Panc1 (cell line): ENCODE measurements around the gene FGGY. TPM values are rescaled to one million over a fixed set of nuclear protein-coding genes. Genes with fewer than 3 reads are reported as not detected.

Experiments
- ATAC-seq: fragments of 200-7000 bp; cut with Tn5 transposase; 2 replicates; pipeline ENCODE4 v1.9.1; 2020; ENCODE audit warnings: mild to moderate bottlenecking, moderate library complexity
- BruUV-seq: library from RNA; stranded (reverse); fragments of 400-500 nt; replicated peaks from 2 replicates; lab custom pipeline; 2021; lab: Mats Ljungman, UMichigan
- CTCF ChIA-PET: fragments of 300-600 bp; sonication (Branson Sonifier 250); formaldehyde crosslinking; loops from one replicate; lab custom pipeline; 2022; ENCODE audit warnings: antibody characterized with exemption; lab: Charles Lee
- POLR2A ChIA-PET: fragments of 300-600 bp; sonication (Branson Sonifier 250); formaldehyde crosslinking; loops from one replicate; lab custom pipeline; 2022; ENCODE audit warnings: antibody characterized with exemption; lab: Charles Lee
- DNase-seq: peaks from one replicate; pipeline ENCODE4 v3.0.0-alpha.2; 2010; ENCODE audit warnings: low read depth, low spot score
- H3K27ac ChIP-seq: 2 replicates; pipeline ENCODE4 v1.5.1; 2011; ENCODE audit warnings: mild to moderate bottlenecking, low read length, inconsistent platforms
- H3K27me3 ChIP-seq: fragments of 200-500 bp; sonication (Bioruptor generic); 2 replicates; pipeline ENCODE4 v1.6.0; 2014; ENCODE audit warnings: low read length, inconsistent platforms; ENCODE audit not compliant: control insufficient read depth, insufficient read depth
- H3K36me3 ChIP-seq: fragments of 200-500 bp; sonication (Bioruptor generic); 2 replicates; pipeline ENCODE4 v1.5.1; 2014; ENCODE audit warnings: inconsistent platforms, mild to moderate bottlenecking, low read length, moderate library complexity; ENCODE audit not compliant: control insufficient read depth, insufficient read depth
- H3K4me1 ChIP-seq: 2 replicates; pipeline ENCODE4 v1.5.1; 2011; ENCODE audit warnings: inconsistent platforms, mild to moderate bottlenecking, low read length, moderate library complexity; ENCODE audit not compliant: control insufficient read depth, insufficient read depth
- H3K4me3 ChIP-seq, 2 experiments: 2 replicates each; pipeline ENCODE4 v1.5.1; 2011 to 2012; ENCODE audit warnings: low read depth in 2 of 2, low read length in 2 of 2, mild to moderate bottlenecking in 2 of 2, inconsistent platforms in 1 of 2, moderate library complexity in 1 of 2
- H3K9me3 ChIP-seq: fragments of 200-500 bp; sonication (Bioruptor generic); 2 replicates; pipeline ENCODE4 v1.5.1; 2014; ENCODE audit warnings: low read depth, mild to moderate bottlenecking, inconsistent platforms, low read length, moderate library complexity; ENCODE audit not compliant: control insufficient read depth, insufficient read depth
- POLR2AphosphoS5 ChIP-seq: IDR thresholded peaks from 2 replicates; pipeline ENCODE4 v1.6.1; 2012; ENCODE audit warnings: mild to moderate bottlenecking, low read depth, low read length, moderate library complexity
- SIN3A ChIP-seq: IDR thresholded peaks from 2 replicates; pipeline ENCODE4 v1.6.1; 2012; ENCODE audit warnings: low read depth, mild to moderate bottlenecking, low read length, moderate library complexity, borderline replicate concordance; ENCODE audit not compliant: insufficient read depth
- TCF7L2 ChIP-seq: IDR thresholded peaks from 2 replicates; pipeline ENCODE4 v1.6.1; 2011; ENCODE audit warnings: mild to moderate bottlenecking, low read depth, low read length, inconsistent platforms
- in situ Hi-C: cut with HindIII; loops from 2 replicates; pipeline ENCODE4 v1.10.0; 2016; ENCODE audit warnings: low sequenced_read_pairs, low pct_unique_long_range_greater_than_20kb
- intact Hi-C: fragments of 100-400 bp; cut with micrococcal nuclease; formaldehyde crosslinking; loops from one replicate; pipeline ENCODE4 v1.10.0; 2022; ENCODE audit not compliant: unreplicated experiment
- total RNA-seq: library from RNA; stranded (reverse); gene quantifications from one replicate; pipeline ENCODE4 v1.2.1, GENCODE V29; 2021; ENCODE audit not compliant: unreplicated experiment
- TF ChIP-seq, protein P1 (sequence below), 2 experiments: IDR thresholded peaks; 2 replicates each; pipeline ENCODE4 v1.6.1; 2011 to 2012; ENCODE audit warnings: low read depth in 2 of 2, control low read depth in 1 of 2, low read length in 1 of 2, mild to moderate bottlenecking in 1 of 2, moderate library complexity in 1 of 2; ENCODE audit not compliant: insufficient read depth in 1 of 2
- TF ChIP-seq, protein P2 (sequence below): fragments of 450-650 bp; IDR thresholded peaks from 2 replicates; pipeline ENCODE4 v1.5.1; 2017; ENCODE audit warnings: mild to moderate bottlenecking

Gene FGGY
- total RNA-seq, 1 experiment from 2014 or later = 15.5 TPM

DNA sequence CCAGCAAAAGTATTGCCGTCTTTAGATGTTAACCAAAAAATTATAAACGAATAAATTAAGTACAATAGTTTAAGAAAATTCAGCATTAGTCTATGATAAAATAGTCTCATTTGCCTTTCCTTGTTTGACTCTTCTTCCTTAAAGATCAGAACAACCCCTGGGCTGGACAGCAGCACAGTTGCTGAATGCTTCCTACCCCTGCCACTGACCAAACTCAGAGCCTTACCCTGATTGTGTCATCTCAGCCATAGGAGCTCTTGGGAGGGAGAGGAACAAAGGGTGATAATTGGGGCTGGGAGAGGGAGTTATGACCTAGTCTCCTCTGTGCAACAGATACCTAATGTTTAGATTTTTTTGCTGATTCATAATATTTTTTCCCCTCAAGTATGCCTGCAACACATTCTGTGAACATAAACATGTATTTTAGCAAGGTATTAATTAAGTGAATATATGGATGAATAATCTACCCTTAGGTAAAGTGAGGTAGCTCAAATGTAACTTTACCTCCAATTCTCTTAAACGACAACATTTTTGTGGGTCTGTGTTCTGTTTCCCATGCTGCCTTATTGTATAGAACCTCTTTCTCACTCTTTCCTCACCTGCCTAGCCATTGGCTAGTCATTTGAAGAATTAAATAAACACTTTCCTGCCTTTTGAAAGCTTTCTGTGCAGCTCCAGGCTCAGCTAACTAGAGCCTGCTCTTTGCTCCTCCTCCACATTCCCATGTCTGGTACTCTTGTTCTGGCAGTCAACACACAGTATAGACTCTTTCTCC lies 46.1 kb downstream of the FGGY start:
- Histone ChIP-seq H3K4me1 (no peaks in the 10 kb centered on the region), H3K9me3 (no peaks in the 10 kb centered on the region), H3K4me3 (no peak overlapping the region), H3K36me3 (no peaks in the 10 kb centered on the region), H3K27ac (no peak overlapping the region), H3K27me3 (no peaks in the 10 kb centered on the region)
- ATAC-seq = no peak
- ChIA-PET POLR2A (no interaction called here), CTCF (no interaction called here)
- intact Hi-C loops = no loop called here
- BruUV-seq = no TSS peak
- no peak for DNase-seq
- no peak for TF ChIP-seq POLR2AphosphoS5
- TF ChIP-seq, protein P1, sequence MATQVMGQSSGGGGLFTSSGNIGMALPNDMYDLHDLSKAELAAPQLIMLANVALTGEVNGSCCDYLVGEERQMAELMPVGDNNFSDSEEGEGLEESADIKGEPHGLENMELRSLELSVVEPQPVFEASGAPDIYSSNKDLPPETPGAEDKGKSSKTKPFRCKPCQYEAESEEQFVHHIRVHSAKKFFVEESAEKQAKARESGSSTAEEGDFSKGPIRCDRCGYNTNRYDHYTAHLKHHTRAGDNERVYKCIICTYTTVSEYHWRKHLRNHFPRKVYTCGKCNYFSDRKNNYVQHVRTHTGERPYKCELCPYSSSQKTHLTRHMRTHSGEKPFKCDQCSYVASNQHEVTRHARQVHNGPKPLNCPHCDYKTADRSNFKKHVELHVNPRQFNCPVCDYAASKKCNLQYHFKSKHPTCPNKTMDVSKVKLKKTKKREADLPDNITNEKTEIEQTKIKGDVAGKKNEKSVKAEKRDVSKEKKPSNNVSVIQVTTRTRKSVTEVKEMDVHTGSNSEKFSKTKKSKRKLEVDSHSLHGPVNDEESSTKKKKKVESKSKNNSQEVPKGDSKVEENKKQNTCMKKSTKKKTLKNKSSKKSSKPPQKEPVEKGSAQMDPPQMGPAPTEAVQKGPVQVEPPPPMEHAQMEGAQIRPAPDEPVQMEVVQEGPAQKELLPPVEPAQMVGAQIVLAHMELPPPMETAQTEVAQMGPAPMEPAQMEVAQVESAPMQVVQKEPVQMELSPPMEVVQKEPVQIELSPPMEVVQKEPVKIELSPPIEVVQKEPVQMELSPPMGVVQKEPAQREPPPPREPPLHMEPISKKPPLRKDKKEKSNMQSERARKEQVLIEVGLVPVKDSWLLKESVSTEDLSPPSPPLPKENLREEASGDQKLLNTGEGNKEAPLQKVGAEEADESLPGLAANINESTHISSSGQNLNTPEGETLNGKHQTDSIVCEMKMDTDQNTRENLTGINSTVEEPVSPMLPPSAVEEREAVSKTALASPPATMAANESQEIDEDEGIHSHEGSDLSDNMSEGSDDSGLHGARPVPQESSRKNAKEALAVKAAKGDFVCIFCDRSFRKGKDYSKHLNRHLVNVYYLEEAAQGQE (IDR thresholded peaks at IDR 0.05; ENCODE audit: insufficient read depth in 1 of 2, low read depth in 2 of 2, low read length in 1 of 2) = no peak
- TF ChIP-seq, protein P2, sequence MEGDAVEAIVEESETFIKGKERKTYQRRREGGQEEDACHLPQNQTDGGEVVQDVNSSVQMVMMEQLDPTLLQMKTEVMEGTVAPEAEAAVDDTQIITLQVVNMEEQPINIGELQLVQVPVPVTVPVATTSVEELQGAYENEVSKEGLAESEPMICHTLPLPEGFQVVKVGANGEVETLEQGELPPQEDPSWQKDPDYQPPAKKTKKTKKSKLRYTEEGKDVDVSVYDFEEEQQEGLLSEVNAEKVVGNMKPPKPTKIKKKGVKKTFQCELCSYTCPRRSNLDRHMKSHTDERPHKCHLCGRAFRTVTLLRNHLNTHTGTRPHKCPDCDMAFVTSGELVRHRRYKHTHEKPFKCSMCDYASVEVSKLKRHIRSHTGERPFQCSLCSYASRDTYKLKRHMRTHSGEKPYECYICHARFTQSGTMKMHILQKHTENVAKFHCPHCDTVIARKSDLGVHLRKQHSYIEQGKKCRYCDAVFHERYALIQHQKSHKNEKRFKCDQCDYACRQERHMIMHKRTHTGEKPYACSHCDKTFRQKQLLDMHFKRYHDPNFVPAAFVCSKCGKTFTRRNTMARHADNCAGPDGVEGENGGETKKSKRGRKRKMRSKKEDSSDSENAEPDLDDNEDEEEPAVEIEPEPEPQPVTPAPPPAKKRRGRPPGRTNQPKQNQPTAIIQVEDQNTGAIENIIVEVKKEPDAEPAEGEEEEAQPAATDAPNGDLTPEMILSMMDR = no peak
- no peak for TF ChIP-seq TCF7L2
- no peak for TF ChIP-seq SIN3A
- in situ Hi-C loops = no loop called here

DNA sequence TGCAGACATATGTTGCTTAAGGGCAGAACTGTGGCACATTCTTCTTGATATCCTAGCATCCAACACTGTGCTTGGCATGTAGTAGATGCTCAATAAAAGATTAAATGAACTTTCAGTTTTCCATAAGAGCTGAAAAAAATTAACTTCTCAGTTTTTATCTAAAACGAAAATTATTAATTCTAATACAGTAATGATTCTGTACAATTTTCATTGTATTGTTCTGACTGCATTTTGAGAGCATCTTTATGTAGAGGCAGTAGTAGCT lies 46.6 kb downstream of the FGGY start:
- H3K4me3 ChIP-seq = no peak overlapping the region
- no peaks in the 10 kb centered on the region for H3K4me1 ChIP-seq
- TF ChIP-seq SIN3A (no peak), POLR2AphosphoS5 (no peak)
- TF ChIP-seq, protein P1 (IDR thresholded peaks at IDR 0.05; ENCODE audit: insufficient read depth in 1 of 2, low read depth in 2 of 2, low read length in 1 of 2) = no peak
- TF ChIP-seq, protein P2 = no peak
- POLR2A ChIA-PET = no interaction called here
- in situ Hi-C loops = no loop called here
- no TSS peak for BruUV-seq
- no peaks in the 10 kb centered on the region for H3K27me3 ChIP-seq
- H3K36me3 ChIP-seq = no peaks in the 10 kb centered on the region
- no peak for DNase-seq
- CTCF ChIA-PET = no interaction called here
- no peak overlapping the region for H3K27ac ChIP-seq
- no peak for ATAC-seq
- intact Hi-C loops = no loop called here
- no peaks in the 10 kb centered on the region for H3K9me3 ChIP-seq
